Mesendoderm (in vitro differentiated cells): ENCODE data around the gene ZNF212.
"Not testable (repeated sequence)": the region's sequence is repeated elsewhere in the genome, so short reads cannot be mapped to it uniquely, and the experiment has no call there.

Experiments used
- DNase-seq: peaks from one replicate; pipeline ENCODE4 v3.0.0; 2013
- H2AK5ac ChIP-seq: 2 replicates; pipeline ENCODE4 v1.6.1; 2013; ENCODE audit warnings: low read length, inconsistent platforms
- H2BK120ac ChIP-seq: 2 replicates; pipeline ENCODE4 v1.6.1; 2013; ENCODE audit warnings: low read depth, mild to moderate bottlenecking, low read length, moderate library complexity, mixed read lengths
- H2BK15ac ChIP-seq: replicated peaks from 2 replicates; pipeline ENCODE4 v1.6.1; 2013; ENCODE audit warnings: low read depth, mild to moderate bottlenecking, moderate library complexity
- H2BK5ac ChIP-seq: 2 replicates; pipeline ENCODE4 v1.6.1; 2013; ENCODE audit warnings: low read length, inconsistent platforms
- H3K18ac ChIP-seq: 2 replicates; pipeline ENCODE4 v1.6.1; 2013; ENCODE audit warnings: mild to moderate bottlenecking, low read length, mixed read lengths
- H3K23ac ChIP-seq: one replicate; pipeline ENCODE4 v1.6.1; 2013; ENCODE audit warnings: low read length
- H3K27ac ChIP-seq: 2 replicates; pipeline ENCODE4 v1.5.1; 2013; ENCODE audit warnings: low read depth, mild to moderate bottlenecking, inconsistent platforms, low read length, moderate library complexity
- H3K27me3 ChIP-seq: 2 replicates; pipeline ENCODE4 v1.6.1; 2013; ENCODE audit warnings: low read length, control low read depth, mild to moderate bottlenecking, inconsistent platforms; ENCODE audit not compliant: insufficient read depth, poor library complexity
- H3K36me3 ChIP-seq: 2 replicates; pipeline ENCODE4 v1.6.1; 2013; ENCODE audit warnings: low read length, inconsistent platforms; ENCODE audit not compliant: control insufficient read depth, insufficient read depth
- H3K4ac ChIP-seq: one replicate; pipeline ENCODE4 v1.6.1; 2013; ENCODE audit warnings: low read depth, mild to moderate bottlenecking, low read length, moderate library complexity
- H3K4me1 ChIP-seq: 2 replicates; pipeline ENCODE4 v1.6.1; 2013; ENCODE audit warnings: low read depth, low read length, inconsistent platforms; ENCODE audit not compliant: control insufficient read depth
- H3K4me2 ChIP-seq: 2 replicates; pipeline ENCODE4 v1.6.1; 2013; ENCODE audit warnings: low read length
- H3K4me3 ChIP-seq: 2 replicates; pipeline ENCODE4 v1.5.1; 2013; ENCODE audit warnings: mild to moderate bottlenecking, low read length
- H3K56ac ChIP-seq: one replicate; pipeline ENCODE4 v1.6.1; 2013; ENCODE audit warnings: low read length
- H3K79me1 ChIP-seq: 2 replicates; pipeline ENCODE4 v1.6.1; 2013; ENCODE audit warnings: low read length, inconsistent platforms
- H3K79me2 ChIP-seq: 2 replicates; pipeline ENCODE4 v1.6.1; 2013; ENCODE audit warnings: mild to moderate bottlenecking, low read length; ENCODE audit not compliant: control insufficient read depth, insufficient read depth
- H3K9ac ChIP-seq: 2 replicates; pipeline ENCODE4 v1.6.1; 2013; ENCODE audit warnings: low read length, inconsistent platforms
- H4K5ac ChIP-seq: one replicate; pipeline ENCODE4 v1.6.1; 2013; ENCODE audit warnings: low read length
- H4K8ac ChIP-seq: one replicate; pipeline ENCODE4 v1.6.1; 2013; ENCODE audit warnings: low read depth, mild to moderate bottlenecking, control low read depth, low read length, moderate library complexity
- WGBS: extraction: QIAGEN DNeasy Blood & Tissue Kit; methylation state at CpG from one replicate; pipeline ENCODE4 v1.1.7; 2013; ENCODE audit warnings: low lambda C conversion rate, missing lambda C conversion rate; ENCODE audit not compliant: insufficient coverage; ENCODE audit errors: extremely low coverage; 5-methylcytosine and 5-hydroxymethylcytosine counted together

The ZNF212 gene

DNA sequence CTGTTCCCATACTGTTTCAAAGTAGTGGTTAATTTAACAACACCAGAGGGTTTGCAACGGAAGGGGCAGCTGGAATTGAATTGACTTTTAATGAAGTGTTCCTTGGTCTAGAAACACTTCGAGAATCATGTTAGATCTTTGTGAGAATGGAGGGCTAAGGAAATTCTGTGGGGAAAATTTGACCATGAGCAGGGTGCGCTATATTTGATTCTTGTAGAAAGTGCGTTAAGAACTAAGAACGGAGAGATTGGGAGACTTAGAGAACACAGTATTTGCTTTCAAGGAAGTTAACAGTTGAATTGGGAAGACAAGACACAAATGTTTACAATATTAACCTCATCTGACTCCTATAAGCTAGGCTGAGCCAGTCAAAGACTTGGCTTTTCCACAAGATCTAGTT, 1.2 kb downstream of the ZNF212 start:
- no peak overlapping the region for H4K5ac ChIP-seq
- H2BK15ac ChIP-seq, result no peak overlapping the region
- no peak overlapping the region for H3K4ac ChIP-seq
- peaks cover 5% of the 10 kb centered on the region for H3K4me1 ChIP-seq
- H3K4me3 ChIP-seq, result peak overlapping the region; percentile 23
- no peak for DNase-seq
- no peaks in the 10 kb centered on the region for H3K27me3 ChIP-seq
- no peak overlapping the region for H4K8ac ChIP-seq
- peak overlapping the region; percentile 70 for H3K4me2 ChIP-seq
- no CpG with 5 or more reads among the region's 5 CpGs for WGBS
- H3K79me2 ChIP-seq, result peaks cover 16% of the 10 kb centered on the region
- no peak overlapping the region for H2BK120ac ChIP-seq
- no peak overlapping the region for H2BK5ac ChIP-seq
- H3K36me3 ChIP-seq, result no peaks in the 10 kb centered on the region
- H3K27ac ChIP-seq, result no peak overlapping the region
- H3K18ac ChIP-seq, result no peak overlapping the region
- H2AK5ac ChIP-seq, result no peak overlapping the region
- peak overlapping the region; percentile 79 for H3K9ac ChIP-seq
- H3K23ac ChIP-seq, result no peak overlapping the region
- peaks cover 12% of the 10 kb centered on the region for H3K79me1 ChIP-seq
- peak overlapping the region; percentile 91 for H3K56ac ChIP-seq

GRCh38 chr7:149241696-149242095, 2.2 kb downstream of the ZNF212 start:
- Histone ChIP-seq H2BK15ac (no peak overlapping the region), H3K27ac (no peak overlapping the region), H3K4me2 (no peak overlapping the region), H3K18ac (no peak overlapping the region), H3K56ac (no peak overlapping the region), H3K4me1 (peaks cover 5% of the 10 kb centered on the region), H4K5ac (no peak overlapping the region), H3K36me3 (no peaks in the 10 kb centered on the region), H3K79me1 (peaks cover 12% of the 10 kb centered on the region), H2BK5ac (no peak overlapping the region), H3K23ac (no peak overlapping the region), H3K27me3 (no peaks in the 10 kb centered on the region), H3K79me2 (peaks cover 18% of the 10 kb centered on the region), H4K8ac (no peak overlapping the region), H2AK5ac (no peak overlapping the region), H3K9ac (no peak overlapping the region), H2BK120ac (no peak overlapping the region), H3K4me3 (no peak overlapping the region), H3K4ac (no peak overlapping the region)
- no peak for DNase-seq
- WGBS, result no CpG with 5 or more reads among the region's 5 CpGs

GRCh38 chr7:149245244-149245643, 5.8 kb downstream of the ZNF212 start:
- no CpG with 5 or more reads among the region's 5 CpGs for WGBS
- Histone ChIP-seq H3K79me1 (peaks cover 15% of the 10 kb centered on the region), H3K18ac (no peak overlapping the region), H2BK5ac (no peak overlapping the region), H3K79me2 (peaks cover 19% of the 10 kb centered on the region), H3K56ac (no peak overlapping the region), H3K4ac (no peak overlapping the region), H3K27ac (no peak overlapping the region), H4K8ac (no peak overlapping the region), H3K4me3 (no peak overlapping the region), H3K9ac (no peak overlapping the region), H3K36me3 (no peaks in the 10 kb centered on the region), H3K27me3 (no peaks in the 10 kb centered on the region), H3K4me1 (peaks cover 5% of the 10 kb centered on the region), H2AK5ac (no peak overlapping the region), H2BK120ac (no peak overlapping the region), H3K23ac (no peak overlapping the region), H4K5ac (no peak overlapping the region), H3K4me2 (no peak overlapping the region), H2BK15ac (no peak overlapping the region)
- no peak for DNase-seq

DNA sequence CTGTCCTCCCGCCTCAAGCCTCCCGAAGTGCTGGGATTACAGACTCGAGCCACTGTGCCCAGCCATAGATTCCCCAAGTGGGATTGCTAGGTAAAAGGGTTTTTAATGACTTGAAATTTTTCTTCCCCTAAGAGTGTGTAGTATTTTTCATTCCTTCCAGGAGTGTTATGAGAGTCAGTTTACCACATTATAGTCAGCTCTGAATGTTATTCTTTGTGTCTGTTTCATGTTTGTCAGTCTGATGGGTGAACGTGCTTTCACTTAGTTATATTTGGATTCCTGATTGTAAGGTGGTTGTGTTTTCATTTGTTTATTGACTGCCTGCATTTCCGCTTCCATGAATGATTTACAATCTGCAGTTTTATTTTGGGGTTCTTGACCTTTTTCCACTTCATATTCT, 6.3 kb downstream of the ZNF212 start:
- peaks cover 10% of the 10 kb centered on the region for H3K79me1 ChIP-seq
- no peak overlapping the region for H3K18ac ChIP-seq
- no peak overlapping the region for H3K27ac ChIP-seq
- no peak overlapping the region for H3K56ac ChIP-seq
- H3K4me3 ChIP-seq, result no peak overlapping the region
- DNase-seq, result no peak
- WGBS, result no CpG with 5 or more reads among the region's 5 CpGs
- H4K8ac ChIP-seq, result no peak overlapping the region
- peaks cover under 1% of the 10 kb centered on the region for H3K4me1 ChIP-seq
- H3K23ac ChIP-seq, result no peak overlapping the region
- peaks cover 14% of the 10 kb centered on the region for H3K79me2 ChIP-seq
- H3K4me2 ChIP-seq, result no peak overlapping the region
- H2BK15ac ChIP-seq, result no peak overlapping the region
- H2BK120ac ChIP-seq, result no peak overlapping the region
- H3K9ac ChIP-seq, result no peak overlapping the region
- no peak overlapping the region for H2AK5ac ChIP-seq
- no peaks in the 10 kb centered on the region for H3K36me3 ChIP-seq
- H4K5ac ChIP-seq, result no peak overlapping the region
- no peak overlapping the region for H3K4ac ChIP-seq
- H3K27me3 ChIP-seq, result no peaks in the 10 kb centered on the region
- no peak overlapping the region for H2BK5ac ChIP-seq

DNA sequence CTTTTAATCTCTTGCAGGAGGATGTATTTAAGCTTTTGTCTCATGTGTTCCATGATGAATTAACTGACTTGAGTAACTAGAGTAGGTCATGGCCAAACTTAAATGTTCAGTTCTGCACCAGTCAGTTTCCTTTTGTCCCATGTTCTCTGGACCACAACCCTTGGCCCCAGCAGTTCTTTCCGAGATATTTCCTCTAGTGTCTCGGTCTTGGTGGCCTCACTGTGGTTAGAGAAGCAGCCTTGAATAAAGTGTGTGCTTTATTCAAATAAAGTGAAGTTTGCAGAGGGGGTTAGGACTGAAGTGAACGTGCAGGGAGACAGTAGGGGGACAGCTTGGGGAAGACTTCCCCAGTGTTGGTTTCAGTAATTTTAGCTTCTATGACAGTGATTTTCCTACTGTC, 9.3 kb downstream of the ZNF212 start:
- H3K18ac ChIP-seq, result no peak overlapping the region
- peaks cover 2% of the 10 kb centered on the region for H3K36me3 ChIP-seq
- H2BK5ac ChIP-seq, result no peak overlapping the region
- no peak overlapping the region for H3K27ac ChIP-seq
- H3K79me2 ChIP-seq, result peaks cover 8% of the 10 kb centered on the region
- H3K4me2 ChIP-seq, result no peak overlapping the region
- no CpG with 5 or more reads among the region's 3 CpGs for WGBS
- no peak overlapping the region for H2BK15ac ChIP-seq
- DNase-seq, result no peak
- no peaks in the 10 kb centered on the region for H3K27me3 ChIP-seq
- no peak overlapping the region for H4K5ac ChIP-seq
- no peaks in the 10 kb centered on the region for H3K4me1 ChIP-seq
- H3K56ac ChIP-seq, result no peak overlapping the region
- H3K4me3 ChIP-seq, result no peak overlapping the region
- no peak overlapping the region for H2AK5ac ChIP-seq
- peaks cover 4% of the 10 kb centered on the region for H3K79me1 ChIP-seq
- no peak overlapping the region for H3K4ac ChIP-seq
- no peak overlapping the region for H3K23ac ChIP-seq
- no peak overlapping the region for H3K9ac ChIP-seq
- H4K8ac ChIP-seq, result no peak overlapping the region
- H2BK120ac ChIP-seq, result no peak overlapping the region

DNA sequence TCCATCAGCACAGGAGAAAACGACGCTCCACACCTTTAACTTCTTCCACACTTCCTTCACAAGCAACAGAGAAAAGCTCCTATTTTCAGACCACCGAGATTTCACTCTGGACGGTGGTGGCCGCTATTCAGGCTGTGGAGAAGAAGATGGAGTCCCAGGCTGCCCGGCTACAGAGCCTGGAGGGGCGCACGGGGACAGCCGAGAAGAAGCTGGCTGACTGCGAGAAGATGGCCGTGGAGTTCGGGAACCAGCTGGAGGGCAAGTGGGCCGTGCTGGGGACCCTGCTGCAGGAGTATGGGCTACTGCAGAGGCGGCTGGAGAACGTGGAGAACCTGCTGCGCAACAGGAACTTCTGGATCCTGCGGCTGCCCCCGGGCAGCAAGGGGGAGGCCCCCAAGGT, 10.7 kb downstream of the ZNF212 start:
- DNase-seq, H4K8ac ChIP-seq, H2BK120ac ChIP-seq, H3K27ac ChIP-seq, H3K56ac ChIP-seq, H3K23ac ChIP-seq, H3K36me3 ChIP-seq, H2BK5ac ChIP-seq, H3K9ac ChIP-seq, H3K4ac ChIP-seq, H3K18ac ChIP-seq, H3K4me1 ChIP-seq, H3K27me3 ChIP-seq, H2BK15ac ChIP-seq, H3K79me2 ChIP-seq, H4K5ac ChIP-seq, H3K4me3 ChIP-seq, H3K4me2 ChIP-seq, H3K79me1 ChIP-seq, H2AK5ac ChIP-seq: not testable (repeated sequence)
- no CpG with 5 or more reads among the region's 18 CpGs for WGBS
